OCI-LY1 (cell line): ENCODE measurements around the gene MB.

Experiments
- EZH2 ChIP-seq: fragments of 200-600 bp; sonication (generic), shearing (Covaris generic); IDR thresholded peaks from 2 replicates; pipeline ENCODE4 v1.8.0; 2017; ENCODE audit warnings: borderline replicate concordance, mixed run types, mild to moderate bottlenecking, antibody characterized with exemption, low read length, moderate library complexity, mixed read lengths
- TF ChIP-seq, protein P1 (sequence below): fragments of 200-600 bp; sonication (generic), shearing (Covaris generic); IDR thresholded peaks from 2 replicates; pipeline ENCODE4 v1.5.1; 2017; ENCODE audit warnings: mild to moderate bottlenecking, antibody characterized with exemption, low read length, moderate library complexity, mixed read lengths

DNA sequence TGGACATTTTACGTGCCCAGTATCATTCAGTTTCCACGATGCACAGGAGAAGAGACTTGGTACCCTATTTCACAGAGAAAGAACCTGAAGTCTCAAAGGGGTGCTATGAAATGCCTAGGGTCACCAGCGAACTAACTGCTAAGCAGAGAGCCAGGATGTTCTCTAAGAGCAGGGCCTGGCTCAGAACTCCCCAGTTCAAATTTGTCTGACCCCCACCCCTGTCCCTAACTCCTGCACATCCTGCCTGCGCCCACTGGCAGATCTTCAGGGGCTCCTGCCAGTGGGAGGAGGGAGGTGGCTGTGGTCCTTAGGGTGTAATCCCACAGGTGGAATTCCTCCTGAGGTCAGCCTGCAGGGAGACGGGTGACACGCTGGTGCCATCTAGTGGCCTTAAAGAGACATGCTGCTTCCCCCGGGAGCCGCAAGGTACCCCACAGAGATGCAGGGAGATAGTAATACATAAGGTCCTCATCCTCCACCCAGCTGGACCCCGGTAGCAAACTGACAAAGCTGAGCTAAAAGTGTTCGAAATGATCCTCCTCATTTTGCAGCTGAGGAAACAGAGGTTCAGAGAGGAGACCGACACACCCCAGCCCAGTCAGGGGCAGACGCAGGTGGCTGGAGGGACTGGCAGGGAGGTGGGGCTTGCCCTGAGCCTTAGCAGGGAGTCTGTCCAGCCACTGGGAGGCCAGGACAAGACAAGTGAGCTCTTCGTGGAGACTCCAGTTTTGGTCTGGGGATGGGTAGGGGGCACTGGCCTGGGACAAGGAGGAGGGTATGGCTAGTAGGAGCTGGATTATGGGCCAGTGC, 34.1 kb downstream of the MB start:
- TF ChIP-seq, protein P1, sequence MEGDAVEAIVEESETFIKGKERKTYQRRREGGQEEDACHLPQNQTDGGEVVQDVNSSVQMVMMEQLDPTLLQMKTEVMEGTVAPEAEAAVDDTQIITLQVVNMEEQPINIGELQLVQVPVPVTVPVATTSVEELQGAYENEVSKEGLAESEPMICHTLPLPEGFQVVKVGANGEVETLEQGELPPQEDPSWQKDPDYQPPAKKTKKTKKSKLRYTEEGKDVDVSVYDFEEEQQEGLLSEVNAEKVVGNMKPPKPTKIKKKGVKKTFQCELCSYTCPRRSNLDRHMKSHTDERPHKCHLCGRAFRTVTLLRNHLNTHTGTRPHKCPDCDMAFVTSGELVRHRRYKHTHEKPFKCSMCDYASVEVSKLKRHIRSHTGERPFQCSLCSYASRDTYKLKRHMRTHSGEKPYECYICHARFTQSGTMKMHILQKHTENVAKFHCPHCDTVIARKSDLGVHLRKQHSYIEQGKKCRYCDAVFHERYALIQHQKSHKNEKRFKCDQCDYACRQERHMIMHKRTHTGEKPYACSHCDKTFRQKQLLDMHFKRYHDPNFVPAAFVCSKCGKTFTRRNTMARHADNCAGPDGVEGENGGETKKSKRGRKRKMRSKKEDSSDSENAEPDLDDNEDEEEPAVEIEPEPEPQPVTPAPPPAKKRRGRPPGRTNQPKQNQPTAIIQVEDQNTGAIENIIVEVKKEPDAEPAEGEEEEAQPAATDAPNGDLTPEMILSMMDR, result peak; percentile 99
- no peak for TF ChIP-seq EZH2
